Testis (tissue), 3 donors: ENCODE results near the gene LCE4A. TPM values are rescaled to one million over a fixed set of nuclear protein-coding genes. Genes with fewer than 3 reads are reported as not detected.
"Not testable (repeated sequence)": the region's sequence is repeated elsewhere in the genome, so short reads cannot be mapped to it uniquely, and the experiment has no call there.

Experiments used
- DNase-seq: peaks from one replicate; pipeline ENCODE4 v3.0.0-alpha.2; 2019
- H3K27ac ChIP-seq, 2 donors: fragments of 200-600 bp; sonication (generic); one replicate each; pipeline ENCODE4 v1.5.1; 2019
- H3K27me3 ChIP-seq: fragments of 200-600 bp; sonication (generic); one replicate; pipeline ENCODE4 v1.5.1; 2019
- H3K36me3 ChIP-seq: fragments of 200-600 bp; sonication (generic); one replicate; pipeline ENCODE4 v1.5.1; 2017; ENCODE audit warnings: low read depth; ENCODE audit errors: missing control alignments
- H3K4me1 ChIP-seq: fragments of 200-600 bp; sonication (generic); one replicate; pipeline ENCODE4 v1.5.1; 2019
- H3K4me3 ChIP-seq, 2 donors: fragments of 200-600 bp; sonication (generic); one replicate each; pipeline ENCODE4 v1.5.1; 2017 to 2019
- H3K9me3 ChIP-seq: fragments of 200-600 bp; sonication (generic); one replicate; pipeline ENCODE4 v1.5.1; 2017
- POLR2A ChIP-seq: fragments of 450-650 bp; IDR thresholded peaks from one replicate; pipeline ENCODE4 v1.6.1; 2017; ENCODE audit warnings: antibody characterized with exemption, mild to moderate bottlenecking, moderate library complexity
- WGBS, 2 donors: methylation state at CpG; one replicate each; pipeline ENCODE4 v1.1.5; 2018; 5-methylcytosine and 5-hydroxymethylcytosine counted together
- intact Hi-C: fragments of 100-400 bp; cut with DNase I; formaldehyde crosslinking; loops from one replicate; pipeline ENCODE4 v1.15.1; 2023; ENCODE audit warnings: low total_unique reads
- polyA plus RNA-seq: library from polyadenylated mRNA; stranded (reverse); fragments of 350-450 nt; fragmentation: Illumina TruSeq; extraction: RNeasy Lipid Tissue Mini Kit (QIAGEN cat#74804); gene quantifications from one replicate; pipeline ENCODE4 v1.2.3, GENCODE V29; 2014; ENCODE audit warnings: low read depth, low replicate concordance; ENCODE audit not compliant: insufficient read depth
- total RNA-seq, 2 donors: library from RNA; depleted of rRNA; stranded (reverse); fragments of >200 nt; gene quantifications; one replicate each; pipeline ENCODE4 v1.2.3, GENCODE V29; 2016
- TF ChIP-seq, protein P1 (sequence below), 3 experiments: fragments of 450-650 bp in 2 of 3; fragments of 200-600 bp in 1 of 3; sonication (generic) in 1 of 3; IDR thresholded peaks; one replicate each; pipeline ENCODE4 v1.5.1; 2016 to 2019; ENCODE audit warnings: antibody characterized with exemption in 3 of 3, mild to moderate bottlenecking in 2 of 3, moderate library complexity in 1 of 3

Gene LCE4A
- total and polyA plus RNA-seq, 3 donors from 2014 or later = not detected

DNA sequence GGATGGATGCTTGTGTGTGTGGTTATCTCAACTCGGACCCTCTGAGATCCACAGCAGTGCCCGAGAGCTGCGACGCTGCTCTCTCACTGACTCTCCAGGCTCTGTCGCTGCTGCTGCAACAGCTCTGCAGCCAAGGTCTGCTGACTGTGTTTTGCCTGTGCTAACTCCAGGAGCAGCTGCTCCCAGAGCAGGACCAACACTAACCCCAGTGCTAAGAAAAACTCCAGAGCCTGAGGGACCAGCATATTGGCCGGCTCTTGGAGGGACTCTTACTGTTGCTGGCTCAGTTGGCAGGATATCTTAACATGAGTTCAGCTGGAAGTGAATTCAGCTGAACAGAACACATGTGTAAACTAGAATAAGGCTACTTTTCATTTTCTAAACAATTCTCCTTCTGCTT lies 28.5 kb upstream of the LCE4A start:
- WGBS, 2 donors = 69 to 91% methylated on average over 6 of the region's 6 CpGs
- Histone ChIP-seq H3K9me3 (no peaks in the 10 kb centered on the region), H3K27ac (no peak overlapping the region), H3K36me3 (no peaks in the 10 kb centered on the region), H3K27me3 (no peaks in the 10 kb centered on the region), H3K4me1 (no peaks in the 10 kb centered on the region), H3K4me3 (no peak overlapping the region)
- DNase-seq = no peak
- intact Hi-C loops = no loop called here
- TF ChIP-seq, protein P1, sequence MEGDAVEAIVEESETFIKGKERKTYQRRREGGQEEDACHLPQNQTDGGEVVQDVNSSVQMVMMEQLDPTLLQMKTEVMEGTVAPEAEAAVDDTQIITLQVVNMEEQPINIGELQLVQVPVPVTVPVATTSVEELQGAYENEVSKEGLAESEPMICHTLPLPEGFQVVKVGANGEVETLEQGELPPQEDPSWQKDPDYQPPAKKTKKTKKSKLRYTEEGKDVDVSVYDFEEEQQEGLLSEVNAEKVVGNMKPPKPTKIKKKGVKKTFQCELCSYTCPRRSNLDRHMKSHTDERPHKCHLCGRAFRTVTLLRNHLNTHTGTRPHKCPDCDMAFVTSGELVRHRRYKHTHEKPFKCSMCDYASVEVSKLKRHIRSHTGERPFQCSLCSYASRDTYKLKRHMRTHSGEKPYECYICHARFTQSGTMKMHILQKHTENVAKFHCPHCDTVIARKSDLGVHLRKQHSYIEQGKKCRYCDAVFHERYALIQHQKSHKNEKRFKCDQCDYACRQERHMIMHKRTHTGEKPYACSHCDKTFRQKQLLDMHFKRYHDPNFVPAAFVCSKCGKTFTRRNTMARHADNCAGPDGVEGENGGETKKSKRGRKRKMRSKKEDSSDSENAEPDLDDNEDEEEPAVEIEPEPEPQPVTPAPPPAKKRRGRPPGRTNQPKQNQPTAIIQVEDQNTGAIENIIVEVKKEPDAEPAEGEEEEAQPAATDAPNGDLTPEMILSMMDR (IDR thresholded peaks at IDR 0.05) = no peak
- TF ChIP-seq POLR2A = no peak

DNA sequence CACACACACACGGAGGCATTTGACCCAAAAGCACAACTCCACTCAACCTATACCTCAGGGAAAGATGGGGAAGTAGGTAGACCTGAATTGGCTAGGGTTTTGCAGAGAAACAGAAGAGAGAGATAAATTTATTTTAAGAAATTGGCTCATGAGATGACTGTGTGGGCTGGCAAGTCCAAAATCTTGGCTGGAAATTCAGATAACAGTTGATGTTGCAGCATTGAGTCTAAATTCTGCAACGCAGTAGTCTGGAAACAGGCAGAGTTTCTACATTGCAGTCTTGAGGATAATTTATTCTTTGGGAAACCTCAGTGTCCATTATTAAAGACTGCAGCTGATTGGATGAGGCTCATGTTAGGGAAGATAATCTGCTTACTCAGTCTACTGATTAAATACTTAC lies 26.3 kb upstream of the LCE4A start:
- Histone ChIP-seq H3K27ac (no peak overlapping the region), H3K9me3 (no peaks in the 10 kb centered on the region), H3K27me3 (no peaks in the 10 kb centered on the region), H3K4me3 (no peak overlapping the region), H3K4me1 (no peaks in the 10 kb centered on the region), H3K36me3 (no peaks in the 10 kb centered on the region)
- intact Hi-C loops = no loop called here
- no peak for TF ChIP-seq POLR2A
- TF ChIP-seq, protein P1 (IDR thresholded peaks at IDR 0.05) = no peak
- WGBS, 2 donors = 73 to 78% methylated on average over 2 of the region's 2 CpGs
- DNase-seq = no peak

DNA sequence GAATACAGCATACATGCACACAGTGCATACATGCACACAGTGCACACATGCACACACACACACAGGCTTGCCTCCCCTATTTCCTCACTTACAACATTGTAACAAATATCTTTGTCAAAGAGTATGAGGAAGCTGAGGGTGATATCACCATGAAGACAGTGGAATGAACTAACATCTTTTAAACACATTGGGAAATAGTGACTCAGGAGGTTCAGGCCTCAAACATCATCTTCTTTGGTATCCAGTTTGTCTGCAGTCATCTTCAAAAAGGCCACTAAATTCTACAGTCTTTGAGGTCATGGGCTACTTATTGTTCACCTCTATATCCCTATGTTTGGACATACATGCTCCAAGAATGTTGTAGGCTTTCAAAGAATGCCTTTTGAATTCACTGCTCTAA lies 24.1 kb upstream of the LCE4A start:
- no peaks in the 10 kb centered on the region for H3K27me3 ChIP-seq
- DNase-seq = no peak
- H3K36me3 ChIP-seq = no peaks in the 10 kb centered on the region
- H3K9me3 ChIP-seq = no peaks in the 10 kb centered on the region
- TF ChIP-seq POLR2A = no peak
- TF ChIP-seq, protein P1 (IDR thresholded peaks at IDR 0.05) = no peak
- no peaks in the 10 kb centered on the region for H3K4me1 ChIP-seq
- no peak overlapping the region for H3K27ac ChIP-seq
- H3K4me3 ChIP-seq = no peak overlapping the region
- intact Hi-C loops = no loop called here

DNA sequence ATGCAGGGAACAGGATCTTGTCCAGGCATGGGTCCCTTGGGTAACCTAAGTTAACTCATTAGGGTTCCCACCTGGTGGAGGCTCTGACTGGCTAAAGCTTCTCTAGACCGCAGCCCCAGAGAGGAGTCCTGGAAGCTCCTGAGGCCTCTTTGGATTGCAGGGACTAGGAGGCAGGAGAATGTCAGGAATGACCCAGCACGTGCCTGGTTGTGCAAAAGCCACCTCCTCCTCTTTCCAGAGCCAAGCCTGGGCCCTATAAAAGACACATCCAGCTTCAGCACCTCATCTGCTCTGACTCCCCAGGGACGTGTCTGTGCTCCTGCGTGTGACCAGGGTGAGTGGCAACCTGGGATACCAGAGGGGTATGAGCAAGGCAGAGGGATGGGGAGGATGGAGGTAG lies 22.1 kb upstream of the LCE4A start, which contains the start of gene LCE2B:
TSS of gene LCE2B (plus strand) at position 301 of the 400 bp plus-strand sequence. CDS start 721 bp downstream, outside the sequence.
- H3K36me3 ChIP-seq, H3K4me1 ChIP-seq, H3K4me3 ChIP-seq, intact Hi-C loops, DNase-seq, H3K27me3 ChIP-seq, H3K27ac ChIP-seq, H3K9me3 ChIP-seq: not testable (repeated sequence)
- 62 to 72% methylated on average over 2 to 4 of the region's 4 CpGs for WGBS, 2 donors

DNA sequence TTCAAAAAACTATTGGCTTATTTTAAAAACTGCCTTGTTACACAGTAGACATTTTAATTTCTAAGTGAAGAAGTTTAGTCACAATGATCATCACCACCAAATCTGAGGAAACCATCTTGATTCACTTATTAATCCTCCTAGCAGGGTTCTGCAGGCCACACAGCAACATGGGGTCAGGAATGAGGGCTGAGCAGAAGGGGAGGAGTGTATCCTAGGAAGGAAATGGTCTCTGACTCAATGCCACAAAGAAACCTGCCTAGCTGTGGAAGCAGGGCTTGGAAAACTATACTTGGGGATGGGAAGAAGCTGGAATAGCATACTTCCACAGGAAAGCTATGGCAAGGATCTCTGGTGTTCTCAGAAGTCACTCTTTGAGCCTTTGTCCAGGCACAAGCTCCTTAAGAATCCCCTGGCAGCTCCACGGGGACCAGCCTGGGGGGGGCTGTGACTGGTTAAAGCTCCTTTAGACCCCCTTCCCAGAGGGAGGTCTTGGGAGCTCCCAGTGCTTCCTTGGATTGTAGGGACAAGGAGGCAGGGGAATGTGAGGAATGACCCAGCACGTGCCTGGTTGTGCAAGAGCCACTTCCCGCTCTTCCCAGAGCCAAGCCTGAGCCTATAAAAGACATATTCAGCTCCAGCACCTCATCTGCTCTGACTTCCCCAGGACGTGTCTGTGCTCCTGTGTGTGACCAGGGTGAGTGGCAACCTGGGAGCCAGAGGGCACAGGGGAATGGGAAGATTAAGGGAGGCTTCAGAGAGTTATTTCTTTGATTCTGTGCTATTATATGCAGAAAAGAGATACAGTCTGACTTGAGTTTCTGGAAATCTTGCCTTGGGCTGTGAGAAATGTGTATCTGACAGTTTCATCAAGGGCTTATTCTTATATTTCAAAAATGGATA lies 10.0 kb upstream of the LCE4A start, which contains the start of gene LCE2A:
TSS of gene LCE2A (plus strand) at position 645 of the 900 bp plus-strand sequence. CDS start 557 bp downstream, outside the sequence.
- TF ChIP-seq, protein P1 (IDR thresholded peaks at IDR 0.05) = no peak
- TF ChIP-seq POLR2A = no peak
- intact Hi-C loops = no loop called here
- no peaks in the 10 kb centered on the region for H3K36me3 ChIP-seq
- H3K27me3 ChIP-seq = no peaks in the 10 kb centered on the region
- WGBS, 2 donors = 65 to 70% methylated on average over 4 of the region's 4 CpGs
- H3K27ac ChIP-seq = no peak within 1 kb of the TSS
- no peak for DNase-seq
- H3K4me3 ChIP-seq = no peak within 1 kb of the TSS
- H3K9me3 ChIP-seq = no peaks in the 10 kb centered on the region
- H3K4me1 ChIP-seq = no peaks in the 10 kb centered on the region
